Uterus (tissue), 4 donors: Measurements from ENCODE around the gene HIP1R. TPM values are rescaled to one million over a fixed set of nuclear protein-coding genes. Genes with fewer than 3 reads are reported as not detected.

Experiments
- DNase-seq, 2 donors: peaks; one replicate each; pipeline ENCODE4 v3.0.0-alpha.2; 2019 to 2020
- H3K27ac ChIP-seq, 2 donors: fragments of 200-600 bp; sonication (generic); 1 replicate in 1 of 2; 2 replicates in 1 of 2; pipeline ENCODE4 v1.5.1; 2016 to 2018
- H3K27me3 ChIP-seq, 2 donors: fragments of 200-600 bp; sonication (generic); one replicate each; pipeline ENCODE4 v1.5.1; 2018 to 2019; ENCODE audit warnings: control low read depth in 1 of 2
- H3K36me3 ChIP-seq, 2 donors: fragments of 200-600 bp; sonication (generic); one replicate each; pipeline ENCODE4 v1.5.1; 2019; ENCODE audit warnings: control low read depth in 1 of 2
- H3K4me1 ChIP-seq, 2 donors: fragments of 200-600 bp; sonication (generic); one replicate each; pipeline ENCODE4 v1.5.1; 2018 to 2019; ENCODE audit warnings: control low read depth in 1 of 2
- H3K4me3 ChIP-seq, 2 donors: fragments of 200-600 bp; sonication (generic); 1 replicate in 1 of 2; 2 replicates in 1 of 2; pipeline ENCODE4 v1.5.1; 2018 to 2019; ENCODE audit warnings: mild to moderate bottlenecking in 1 of 2
- H3K9me3 ChIP-seq, 2 donors: fragments of 200-600 bp; sonication (generic); one replicate each; pipeline ENCODE4 v1.5.1; 2019; ENCODE audit warnings: control low read depth in 1 of 2
- CTCF ChIP-seq, 4 experiments: fragments of 200-600 bp in 2 of 4; fragments of 450-650 bp in 2 of 4; sonication (generic) in 2 of 4; IDR thresholded peaks; one replicate each; pipeline ENCODE4 v1.5.1; 2016 to 2019; ENCODE audit warnings: antibody characterized with exemption in 4 of 4, mild to moderate bottlenecking in 2 of 4, moderate library complexity in 1 of 4
- POLR2A ChIP-seq, 2 donors: fragments of 450-650 bp; IDR thresholded peaks; one replicate each; pipeline ENCODE4 v1.6.1; 2016; ENCODE audit warnings: antibody characterized with exemption in 2 of 2, mild to moderate bottlenecking in 1 of 2, moderate library complexity in 1 of 2
- intact Hi-C: fragments of 100-400 bp; cut with DNase I; formaldehyde crosslinking; loops from one replicate; pipeline ENCODE4 v1.15.1; 2023; ENCODE audit warnings: low total_unique reads
- total RNA-seq, 4 donors: library from RNA; depleted of rRNA in 3 of 4; stranded (reverse); fragments of >200 nt in 3 of 4; gene quantifications; one replicate each; pipeline versions ENCODE4 v1.1.0 to v1.2.4, GENCODE V29; 2014 to 2023
- donor health status: DM: yes; HTN: yes; CAD: no.

HIP1R gene
- total RNA-seq, 4 donors from 2014 or later: 2.9 to 31.3 (median 25.8) TPM

- Histone ChIP-seq H3K4me1 (no peaks in the 10 kb centered on the region), H3K27me3 (no peaks in the 10 kb centered on the region), H3K27ac (no peak overlapping the region), H3K4me3 (no peak overlapping the region), H3K36me3 (no peaks in the 10 kb centered on the region), H3K9me3 (no peaks in the 10 kb centered on the region)
- TF ChIP-seq CTCF (IDR thresholded peaks at IDR 0.05) (peak in 2 of 4 experiments; percentile 12 to 19), POLR2A (IDR thresholded peaks at IDR 0.05) (no peak)
- DNase-seq: no peak
- intact Hi-C loops: no loop called here
These were observed 30.3 kb downstream of the HIP1R start for GRCh38 chr12:122865268-122866231.

- Histone ChIP-seq H3K9me3 (no peaks in the 10 kb centered on the region), H3K27ac (no peak overlapping the region), H3K4me1 (peaks cover 0 to 6% of the 10 kb centered on the region in 2 donors), H3K36me3 (no peaks in the 10 kb centered on the region), H3K4me3 (no peak overlapping the region), H3K27me3 (no peaks in the 10 kb centered on the region)
- intact Hi-C loops: no loop called here
- no peak for DNase-seq
- TF ChIP-seq POLR2A (IDR thresholded peaks at IDR 0.05) (no peak), CTCF (IDR thresholded peaks at IDR 0.05) (no peak)
These were observed 31.1 kb downstream of the HIP1R start for GRCh38 chr12:122866379-122866778.

- no peak for DNase-seq
- TF ChIP-seq POLR2A (IDR thresholded peaks at IDR 0.05) (no peak), CTCF (IDR thresholded peaks at IDR 0.05) (no peak)
- Histone ChIP-seq H3K4me1 (peaks cover 0 to 6% of the 10 kb centered on the region in 2 donors), H3K36me3 (no peaks in the 10 kb centered on the region), H3K27ac (peak overlapping the region; percentile 3 to 39), H3K4me3 (no peak overlapping the region), H3K27me3 (no peaks in the 10 kb centered on the region), H3K9me3 (no peaks in the 10 kb centered on the region)
- intact Hi-C loops: no loop called here
These were observed 31.8 kb downstream of the HIP1R start for GRCh38 chr12:122866950-122867607.

GRCh38 chr12:122867691-122868461, 32.6 kb downstream of the HIP1R start:
- TF ChIP-seq CTCF (IDR thresholded peaks at IDR 0.05): no peak
- no peak for TF ChIP-seq POLR2A (IDR thresholded peaks at IDR 0.05)
- intact Hi-C loops: no loop called here
- H3K4me3 ChIP-seq: no peak overlapping the region
- no peaks in the 10 kb centered on the region for H3K27me3 ChIP-seq
- H3K4me1 ChIP-seq: peaks cover 0 to 6% of the 10 kb centered on the region in 2 donors
- no peaks in the 10 kb centered on the region for H3K9me3 ChIP-seq
- H3K27ac ChIP-seq: peak overlapping the region; percentile 3 to 39
- no peak for DNase-seq
- H3K36me3 ChIP-seq: no peaks in the 10 kb centered on the region
